Neural progenitor cell (in vitro differentiated cells): ENCODE measurements around the gene TENT4A. TPM values are rescaled to one million over a fixed set of nuclear protein-coding genes. Genes with fewer than 3 reads are reported as not detected.
A peak's percentile ranks its signal among the peaks of the same experiment; 100 is the strongest.
"Not testable (repeated sequence)": the region's sequence is repeated elsewhere in the genome, so short reads cannot be mapped to it uniquely, and the experiment has no call there.

Source experiments
- DNase-seq: peaks from one replicate; pipeline ENCODE4 v3.0.0-alpha.2; 2016; ENCODE audit warnings: low spot score
- H2AFZ ChIP-seq: fragments of 200-600 bp; sonication (generic); replicated peaks from 2 replicates; pipeline ENCODE4 v1.6.1; 2016; ENCODE audit warnings: antibody characterized with exemption
- H3F3A ChIP-seq: fragments of 200-600 bp; sonication (generic); 2 replicates; pipeline ENCODE4 v1.6.1; 2016; ENCODE audit warnings: antibody characterized with exemption, low read depth
- H3K27ac ChIP-seq: fragments of 200-600 bp; sonication (generic); 2 replicates; pipeline ENCODE4 v1.5.1; 2016; ENCODE audit warnings: mild to moderate bottlenecking
- H3K27me3 ChIP-seq: fragments of 200-600 bp; sonication (generic); 2 replicates; pipeline ENCODE4 v1.6.1; 2016; ENCODE audit warnings: mild to moderate bottlenecking, moderate library complexity
- H3K36me3 ChIP-seq: fragments of 200-600 bp; sonication (generic); 2 replicates; pipeline ENCODE4 v1.5.1; 2016
- H3K4me1 ChIP-seq: fragments of 200-600 bp; sonication (generic); 2 replicates; pipeline ENCODE4 v1.6.1; 2016; ENCODE audit warnings: mixed run types
- H3K4me2 ChIP-seq: fragments of 200-600 bp; sonication (generic); 2 replicates; pipeline ENCODE4 v1.6.1; 2016
- H3K4me3 ChIP-seq: fragments of 200-600 bp; sonication (generic); 2 replicates; pipeline ENCODE4 v1.5.1; 2016
- H3K79me2 ChIP-seq: fragments of 200-600 bp; sonication (generic); 2 replicates; pipeline ENCODE4 v1.6.1; 2016; ENCODE audit warnings: low read depth
- H3K9ac ChIP-seq: fragments of 200-600 bp; sonication (generic); 2 replicates; pipeline ENCODE4 v1.6.1; 2016
- H3K9me3 ChIP-seq: fragments of 200-600 bp; sonication (generic); 2 replicates; pipeline ENCODE4 v1.5.1; 2016; ENCODE audit warnings: low read depth
- H4K20me1 ChIP-seq: fragments of 200-600 bp; sonication (generic); 2 replicates; pipeline ENCODE4 v1.6.1; 2016; ENCODE audit warnings: low read depth
- H3K27ac Mint-ChIP-seq: 3 replicates; pipeline ENCODE4 v1.8.0; 2021; ENCODE audit warnings: mixed read lengths
- H3K27me3 Mint-ChIP-seq: 2 replicates; pipeline ENCODE4 v1.8.0; 2022; ENCODE audit warnings: low read depth, mild to moderate bottlenecking, inconsistent platforms, moderate library complexity, mixed read lengths; ENCODE audit not compliant: insufficient read depth
- H3K36me3 Mint-ChIP-seq: 3 replicates; pipeline ENCODE4 v1.8.0; 2021; ENCODE audit warnings: mixed read lengths
- H3K4me1 Mint-ChIP-seq: 3 replicates; pipeline ENCODE4 v1.8.0; 2021; ENCODE audit warnings: mixed read lengths
- H3K4me3 Mint-ChIP-seq: 3 replicates; pipeline ENCODE4 v1.8.0; 2021; ENCODE audit warnings: mild to moderate bottlenecking, moderate library complexity, mixed read lengths
- H3K9me3 Mint-ChIP-seq: 3 replicates; pipeline ENCODE4 v1.8.0; 2020; ENCODE audit warnings: mixed read lengths
- CTCF ChIP-seq: fragments of 200-600 bp; sonication (generic); IDR thresholded peaks from 2 replicates; pipeline ENCODE4 v1.5.1; 2017; ENCODE audit warnings: antibody characterized with exemption, mild to moderate bottlenecking
- EZH2 ChIP-seq: fragments of 200-600 bp; sonication (generic); IDR thresholded peaks from 2 replicates; pipeline ENCODE4 v1.6.1; 2017; ENCODE audit warnings: antibody characterized with exemption, mild to moderate bottlenecking, moderate library complexity
- EZH2phosphoT487 ChIP-seq: fragments of 200-600 bp; sonication (generic); IDR thresholded peaks from 2 replicates; pipeline ENCODE4 v1.6.1; 2017; ENCODE audit warnings: antibody characterized with exemption
- total RNA-seq: library from RNA; depleted of rRNA; stranded (reverse); fragments of >200 nt; gene quantifications from 2 replicates; pipeline ENCODE4 v1.2.3, GENCODE V29; 2015; ENCODE audit warnings: low replicate concordance

TENT4A gene
- total RNA-seq, 1 donor from 2014 or later = 20.9 TPM

GRCh38 chr5:6770826-6771607 is 57.8 kb downstream of the TENT4A start:
- no peaks in the 10 kb centered on the region for H4K20me1 ChIP-seq
- Mint-ChIP-seq H3K9me3 (no peaks in the 10 kb centered on the region), H3K27me3 (peaks cover 17% of the 10 kb centered on the region), H3K27ac (no peak overlapping the region), H3K4me3 (no peak overlapping the region), H3K36me3 (peaks cover 2% of the 10 kb centered on the region), H3K4me1 (peaks cover 6% of the 10 kb centered on the region)
- no peaks in the 10 kb centered on the region for H3K27me3 ChIP-seq
- no peaks in the 10 kb centered on the region for H3K9me3 ChIP-seq
- H3F3A ChIP-seq = no peaks in the 10 kb centered on the region
- no peak overlapping the region for H3K4me2 ChIP-seq
- no peaks in the 10 kb centered on the region for H3K4me1 ChIP-seq
- no peak overlapping the region for H2AFZ ChIP-seq
- H3K36me3 ChIP-seq = no peaks in the 10 kb centered on the region
- no peak overlapping the region for H3K9ac ChIP-seq
- no peak overlapping the region for H3K27ac ChIP-seq
- TF ChIP-seq CTCF = no peak
- no peak for TF ChIP-seq EZH2
- TF ChIP-seq EZH2phosphoT487 = no peak
- no peak for DNase-seq
- no peak overlapping the region for H3K4me3 ChIP-seq
- no peaks in the 10 kb centered on the region for H3K79me2 ChIP-seq

GRCh38 chr5:6772886-6773285 is 59.7 kb downstream of the TENT4A start:
- no peaks in the 10 kb centered on the region for H4K20me1 ChIP-seq
- Mint-ChIP-seq H3K27ac (no peak overlapping the region), H3K27me3 (peaks cover 18% of the 10 kb centered on the region), H3K4me3 (no peak overlapping the region), H3K4me1 (peaks cover 3% of the 10 kb centered on the region), H3K36me3 (peaks cover 2% of the 10 kb centered on the region), H3K9me3 (no peaks in the 10 kb centered on the region)
- H3K36me3 ChIP-seq = no peaks in the 10 kb centered on the region
- no peak for DNase-seq
- no peaks in the 10 kb centered on the region for H3F3A ChIP-seq
- no peaks in the 10 kb centered on the region for H3K79me2 ChIP-seq
- H3K27me3 ChIP-seq = no peaks in the 10 kb centered on the region
- no peak overlapping the region for H3K9ac ChIP-seq
- no peaks in the 10 kb centered on the region for H3K4me1 ChIP-seq
- H3K27ac ChIP-seq = no peak overlapping the region
- TF ChIP-seq EZH2 (no peak), EZH2phosphoT487 (no peak), CTCF (no peak)
- H3K9me3 ChIP-seq = no peaks in the 10 kb centered on the region
- no peak overlapping the region for H2AFZ ChIP-seq
- no peak overlapping the region for H3K4me3 ChIP-seq
- H3K4me2 ChIP-seq = no peak overlapping the region

DNA sequence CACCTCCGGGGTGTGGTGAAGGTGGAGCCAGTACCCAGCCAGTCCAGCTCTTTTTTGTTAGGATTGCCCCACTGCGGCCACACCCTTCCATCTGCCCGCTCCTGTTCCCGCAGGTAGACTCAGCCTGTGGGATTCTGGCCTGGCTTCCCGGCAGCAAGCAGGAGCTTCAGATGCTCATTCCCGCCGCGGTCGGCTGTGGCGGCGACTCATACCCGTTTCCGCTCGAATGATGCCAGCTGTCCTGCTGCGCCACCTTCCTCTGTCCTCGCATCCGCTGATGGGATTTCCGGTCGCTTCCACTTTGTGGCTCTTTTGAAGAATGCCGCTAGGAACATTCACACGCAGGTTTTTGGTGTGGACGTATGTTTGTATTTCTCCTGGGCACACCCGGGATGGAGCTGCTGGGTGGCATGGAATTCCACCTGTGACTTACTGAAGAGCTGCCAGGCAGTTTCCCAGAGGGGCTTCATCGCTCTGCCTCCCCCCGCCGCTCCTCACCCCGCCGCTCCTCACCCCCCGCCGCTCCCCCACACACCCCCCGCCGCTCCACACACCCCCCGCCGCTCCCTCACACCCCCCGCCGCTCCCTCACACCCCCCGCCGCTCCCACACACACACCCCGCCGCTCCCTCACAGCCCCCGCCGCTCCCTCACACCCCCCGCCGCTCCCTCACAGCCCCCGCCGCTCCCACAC is 60.3 kb downstream of the TENT4A start:
- TF ChIP-seq CTCF = no peak
- no peak for TF ChIP-seq EZH2phosphoT487
- TF ChIP-seq EZH2 = no peak
- no peaks in the 10 kb centered on the region for H3K79me2 ChIP-seq
- no peak overlapping the region for H3K4me3 Mint-ChIP-seq
- no peak overlapping the region for H3K4me2 ChIP-seq
- H3K4me1 ChIP-seq = no peaks in the 10 kb centered on the region
- no peaks in the 10 kb centered on the region for H4K20me1 ChIP-seq
- no peak overlapping the region for H3K9ac ChIP-seq
- H3K9me3 Mint-ChIP-seq = no peaks in the 10 kb centered on the region
- no peaks in the 10 kb centered on the region for H3K27me3 ChIP-seq
- H3K4me1 Mint-ChIP-seq = peaks cover 3% of the 10 kb centered on the region
- no peak overlapping the region for H3K4me3 ChIP-seq
- no peak overlapping the region for H3K27ac ChIP-seq
- H3K27ac Mint-ChIP-seq = no peak overlapping the region
- no peaks in the 10 kb centered on the region for H3K36me3 ChIP-seq
- no peak overlapping the region for H2AFZ ChIP-seq
- no peaks in the 10 kb centered on the region for H3K9me3 ChIP-seq
- peaks cover 16% of the 10 kb centered on the region for H3K27me3 Mint-ChIP-seq
- H3K36me3 Mint-ChIP-seq = peaks cover 2% of the 10 kb centered on the region
- no peak for DNase-seq
- H3F3A ChIP-seq = no peaks in the 10 kb centered on the region

- H3K36me3 ChIP-seq, H3K79me2 ChIP-seq, H3K27ac Mint-ChIP-seq, H3K4me3 ChIP-seq, H3K4me2 ChIP-seq, H2AFZ ChIP-seq, H3F3A ChIP-seq, H3K9me3 Mint-ChIP-seq, DNase-seq, H3K4me1 Mint-ChIP-seq, H3K9ac ChIP-seq, H3K9me3 ChIP-seq, H3K36me3 Mint-ChIP-seq, H3K27me3 ChIP-seq, H4K20me1 ChIP-seq, H3K27ac ChIP-seq, H3K4me1 ChIP-seq: not testable (repeated sequence)
- peak overlapping the region; percentile 22 for H3K4me3 Mint-ChIP-seq
- H3K27me3 Mint-ChIP-seq = peaks cover 16% of the 10 kb centered on the region
Measured at GRCh38 chr5:6774207-6774606, 61.0 kb downstream of the TENT4A start.
